K562 (cell line): Measurements from ENCODE around the gene RFX7. TPM values are rescaled to one million over a fixed set of nuclear protein-coding genes. Genes with fewer than 3 reads are reported as not detected.

ENCODE experiments used
- ATF1 ChIP-seq, 2 experiments: fragments of 450-650 bp in 1 of 2; IDR thresholded peaks; 2 replicates each; pipeline ENCODE4 v1.6.1; 2016; ENCODE audit warnings: missing compliant biosample characterization in 1 of 2, missing genetic modification characterization in 1 of 2
- CTBP1 ChIP-seq: fragments of 450-650 bp; IDR thresholded peaks from 2 replicates; pipeline ENCODE4 v1.6.1; 2016; ENCODE audit warnings: borderline replicate concordance
- ELF4 ChIP-seq: fragments of 450-650 bp; formaldehyde crosslinking; IDR thresholded peaks from 2 replicates; pipeline ENCODE4 v1.4.0; 2022; ENCODE audit warnings: missing genetic modification characterization
- MAZ ChIP-seq, 2 experiments: fragments of 450-650 bp in 1 of 2; sonication (generic) in 1 of 2; formaldehyde crosslinking; IDR thresholded peaks in 1 of 2; conservative IDR thresholded peaks in 1 of 2; 2 replicates each; pipeline versions ENCODE4 v1.4.0 to v1.5.0; 2020; ENCODE audit warnings: mild to moderate bottlenecking in 1 of 2, missing genetic modification reagents in 1 of 2
- MEIS2 ChIP-seq: fragments of 450-650 bp; IDR thresholded peaks from 2 replicates; pipeline ENCODE4 v1.6.1; 2014; ENCODE audit warnings: mild to moderate bottlenecking; ENCODE audit not compliant: partially characterized antibody
- MYBL2 ChIP-seq, 2 experiments: fragments of 450-650 bp in 1 of 2; sonication (generic) in 1 of 2; formaldehyde crosslinking in 1 of 2; IDR thresholded peaks; 2 replicates each; pipeline versions ENCODE4 v1.6.1 to v1.8.1; 2017 to 2022; ENCODE audit warnings: borderline replicate concordance in 1 of 2, inconsistent platforms in 1 of 2, low read depth in 1 of 2, mild to moderate bottlenecking in 1 of 2, missing genetic modification reagents in 1 of 2, moderate library complexity in 1 of 2
- POLR2AphosphoS2 ChIP-seq: IDR thresholded peaks from 2 replicates; pipeline ENCODE4 v1.6.1; 2012; ENCODE audit warnings: low read length, improper control_type of control experiment
- PRMT5 ChIP-seq: sonication (generic); formaldehyde crosslinking; IDR thresholded peaks from 2 replicates; pipeline ENCODE4 v1.5.0; 2020; ENCODE audit warnings: missing genetic modification reagents
- RFX7 ChIP-seq: fragments of 250-450 bp; sonication (Bioruptor Pico); IDR thresholded peaks from 2 replicates; pipeline ENCODE4 v1.5.1; 2021; ENCODE audit warnings: mild to moderate bottlenecking
- TBP ChIP-seq: optimal IDR thresholded peaks from 2 replicates; pipeline ENCODE3; 2011; ENCODE audit warnings: low read depth, low read length, improper control_type of control experiment
- U2AF2 ChIP-seq: fragments of 200-400 bp; formaldehyde crosslinking; optimal IDR thresholded peaks from 2 replicates; pipeline ENCODE3; 2017; ENCODE audit warnings: low read depth, mild to moderate bottlenecking, low read length
- ZNF197 ChIP-seq: fragments of 200-800 bp; sonication (Bioruptor generic); IDR thresholded peaks from 2 replicates; pipeline ENCODE4 v1.6.1; 2016; ENCODE audit warnings: low read depth, missing genetic modification characterization, missing compliant biosample characterization
- ZNF41 ChIP-seq: fragments of 250-450 bp; sonication (Bioruptor Pico); conservative IDR thresholded peaks from 2 replicates; pipeline ENCODE4 v1.4.0; 2020; ENCODE audit warnings: mild to moderate bottlenecking
- ZNF695 ChIP-seq: fragments of 450-650 bp; formaldehyde crosslinking; IDR thresholded peaks from 2 replicates; pipeline ENCODE4 v1.4.0; 2020; ENCODE audit warnings: mild to moderate bottlenecking, moderate library complexity
- polyA plus RNA-seq, 8 experiments: library from polyadenylated mRNA; depleted of rRNA in 4 of 8; stranded (reverse) in 5 of 8; unstranded in 3 of 8; fragments of >200 nt; fragmentation: Nextera tagmentation in 2 of 8; fragmentation: Illumina TruSeq in 1 of 8; extraction: Ambion mirVana in 2 of 8; extraction: Trizol in 1 of 8; gene quantifications; 2 replicates each; pipeline versions ENCODE4 v1.2.1 to v1.2.3, GENCODE V29; 2011 to 2014; ENCODE audit warnings: inconsistent platforms in 1 of 8, missing spikeins in 1 of 8
- total RNA-seq, 7 experiments: library from RNA; depleted of rRNA in 6 of 7; stranded (reverse); fragments of >200 nt in 6 of 7; fragmentation: Illumina TruSeq in 2 of 7; extraction: Trizol in 2 of 7; gene quantifications; 2 replicates each; pipeline versions ENCODE4 v1.2.1 to v1.2.3, GENCODE V29; 2011 to 2021; ENCODE audit warnings: low replicate concordance in 1 of 7
- TF ChIP-seq, protein P1 (sequence below), 2 experiments: fragments of 450-650 bp in 1 of 2; sonication (generic) in 1 of 2; formaldehyde crosslinking in 1 of 2; IDR thresholded peaks; 2 replicates each; pipeline versions ENCODE4 v1.7.1 to v1.9.0; 2016 to 2022; ENCODE audit warnings: inconsistent platforms in 1 of 2, mild to moderate bottlenecking in 1 of 2, missing genetic modification reagents in 1 of 2
- TF ChIP-seq, protein P2 (sequence below): fragments of 450-650 bp; formaldehyde crosslinking; IDR thresholded peaks from 2 replicates; pipeline ENCODE4 v1.4.0; 2022; ENCODE audit warnings: missing genetic modification characterization

The RFX7 gene
- total and polyA plus RNA-seq, 9 of the 15 experiments (the other 6 are each of a cell fraction or from before 2014, with no cell fraction given), result 2.4 to 17.9 (median 6.3) TPM

DNA sequence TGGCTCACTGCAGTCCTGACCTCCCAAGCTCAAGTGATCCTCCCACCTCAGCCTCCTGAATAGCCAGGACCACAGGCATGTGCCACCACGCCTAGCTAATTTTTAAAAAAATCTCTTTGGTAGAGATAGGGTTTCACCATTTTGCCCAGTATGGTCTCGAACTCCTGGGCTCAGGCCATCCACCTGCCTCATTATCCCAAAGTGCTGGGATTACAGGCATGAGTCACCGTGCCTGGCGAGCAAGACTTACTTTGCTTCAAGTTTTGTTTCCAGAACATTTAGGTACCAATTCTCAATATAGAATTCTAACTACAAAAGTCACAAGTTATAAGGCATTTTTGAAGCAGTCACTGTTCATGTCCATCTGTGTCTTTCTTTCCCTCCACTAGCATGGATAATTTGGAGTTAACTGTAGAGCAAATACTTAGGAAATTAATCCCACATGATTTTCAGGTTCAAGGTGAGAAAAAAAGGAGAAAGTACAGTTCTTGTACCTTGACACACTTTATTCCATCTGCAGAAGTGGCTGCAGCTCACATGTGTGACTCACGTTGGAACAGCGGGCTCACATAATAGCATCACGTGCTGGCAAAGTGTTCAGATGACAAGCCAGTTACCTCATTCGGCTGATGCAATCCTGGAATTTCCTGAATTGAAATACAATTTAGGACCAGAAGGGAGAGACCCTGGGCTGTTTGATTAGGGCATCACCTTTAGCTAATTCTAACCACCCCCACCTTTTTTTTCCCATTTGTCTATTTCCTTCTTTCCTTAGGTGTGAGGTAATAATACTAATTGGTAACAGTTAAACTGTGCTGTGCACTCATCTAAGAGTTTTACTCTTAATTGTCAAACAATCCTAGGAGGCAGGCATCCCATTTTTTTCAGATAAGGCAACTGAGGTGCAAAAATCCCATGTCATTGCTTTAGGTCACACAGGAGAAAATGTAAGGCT is 203.3 kb downstream of the RFX7 start (continued):
- TF ChIP-seq, protein P1, sequence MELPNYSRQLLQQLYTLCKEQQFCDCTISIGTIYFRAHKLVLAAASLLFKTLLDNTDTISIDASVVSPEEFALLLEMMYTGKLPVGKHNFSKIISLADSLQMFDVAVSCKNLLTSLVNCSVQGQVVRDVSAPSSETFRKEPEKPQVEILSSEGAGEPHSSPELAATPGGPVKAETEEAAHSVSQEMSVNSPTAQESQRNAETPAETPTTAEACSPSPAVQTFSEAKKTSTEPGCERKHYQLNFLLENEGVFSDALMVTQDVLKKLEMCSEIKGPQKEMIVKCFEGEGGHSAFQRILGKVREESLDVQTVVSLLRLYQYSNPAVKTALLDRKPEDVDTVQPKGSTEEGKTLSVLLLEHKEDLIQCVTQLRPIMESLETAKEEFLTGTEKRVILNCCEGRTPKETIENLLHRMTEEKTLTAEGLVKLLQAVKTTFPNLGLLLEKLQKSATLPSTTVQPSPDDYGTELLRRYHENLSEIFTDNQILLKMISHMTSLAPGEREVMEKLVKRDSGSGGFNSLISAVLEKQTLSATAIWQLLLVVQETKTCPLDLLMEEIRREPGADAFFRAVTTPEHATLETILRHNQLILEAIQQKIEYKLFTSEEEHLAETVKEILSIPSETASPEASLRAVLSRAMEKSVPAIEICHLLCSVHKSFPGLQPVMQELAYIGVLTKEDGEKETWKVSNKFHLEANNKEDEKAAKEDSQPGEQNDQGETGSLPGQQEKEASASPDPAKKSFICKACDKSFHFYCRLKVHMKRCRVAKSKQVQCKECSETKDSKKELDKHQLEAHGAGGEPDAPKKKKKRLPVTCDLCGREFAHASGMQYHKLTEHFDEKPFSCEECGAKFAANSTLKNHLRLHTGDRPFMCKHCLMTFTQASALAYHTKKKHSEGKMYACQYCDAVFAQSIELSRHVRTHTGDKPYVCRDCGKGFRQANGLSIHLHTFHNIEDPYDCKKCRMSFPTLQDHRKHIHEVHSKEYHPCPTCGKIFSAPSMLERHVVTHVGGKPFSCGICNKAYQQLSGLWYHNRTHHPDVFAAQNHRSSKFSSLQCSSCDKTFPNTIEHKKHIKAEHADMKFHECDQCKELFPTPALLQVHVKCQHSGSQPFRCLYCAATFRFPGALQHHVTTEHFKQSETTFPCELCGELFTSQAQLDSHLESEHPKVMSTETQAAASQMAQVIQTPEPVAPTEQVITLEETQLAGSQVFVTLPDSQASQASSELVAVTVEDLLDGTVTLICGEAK (IDR thresholded peaks at IDR 0.05), result no peak
- TF ChIP-seq, protein P1 (CRISPR knock-in tag; IDR thresholded peaks at IDR 0.05), result no peak
- peak; percentile 85 for TF ChIP-seq ZNF197 (CRISPR knock-in tag)
- no peak for TF ChIP-seq ZNF695 (CRISPR knock-in tag)
- peak; percentile 79 for TF ChIP-seq CTBP1
- peak; percentile 24 for TF ChIP-seq MEIS2
- TF ChIP-seq MAZ (CRISPR knock-in tag; conservative IDR thresholded peaks at IDR 0.05 in 1 of 2, IDR thresholded peaks at IDR 0.05 in 1 of 2), result peak in 1 of 2 experiments; percentile 40; a peak in 1 of 4 replicates
- TF ChIP-seq, protein P2, sequence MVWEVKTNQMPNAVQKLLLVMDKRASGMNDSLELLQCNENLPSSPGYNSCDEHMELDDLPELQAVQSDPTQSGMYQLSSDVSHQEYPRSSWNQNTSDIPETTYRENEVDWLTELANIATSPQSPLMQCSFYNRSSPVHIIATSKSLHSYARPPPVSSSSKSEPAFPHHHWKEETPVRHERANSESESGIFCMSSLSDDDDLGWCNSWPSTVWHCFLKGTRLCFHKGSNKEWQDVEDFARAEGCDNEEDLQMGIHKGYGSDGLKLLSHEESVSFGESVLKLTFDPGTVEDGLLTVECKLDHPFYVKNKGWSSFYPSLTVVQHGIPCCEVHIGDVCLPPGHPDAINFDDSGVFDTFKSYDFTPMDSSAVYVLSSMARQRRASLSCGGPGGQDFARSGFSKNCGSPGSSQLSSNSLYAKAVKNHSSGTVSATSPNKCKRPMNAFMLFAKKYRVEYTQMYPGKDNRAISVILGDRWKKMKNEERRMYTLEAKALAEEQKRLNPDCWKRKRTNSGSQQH (CRISPR knock-in tag), result no peak
- no peak for TF ChIP-seq ATF1 (CRISPR knock-in tag; IDR thresholded peaks at IDR 0.05)
- TF ChIP-seq ATF1 (tag; IDR thresholded peaks at IDR 0.05), result peak; percentile 78
- TF ChIP-seq ELF4 (CRISPR knock-in tag), result no peak
- no peak for TF ChIP-seq ZNF41 (CRISPR knock-in tag)
- TF ChIP-seq RFX7 (CRISPR knock-in tag), result no peak
- no peak for TF ChIP-seq MYBL2 (IDR thresholded peaks at IDR 0.05; ENCODE audit: low read depth)
- no peak for TF ChIP-seq MYBL2 (CRISPR knock-in tag; IDR thresholded peaks at IDR 0.05; ENCODE audit: borderline replicate concordance)
- no peak for TF ChIP-seq U2AF2
- TF ChIP-seq PRMT5 (CRISPR knock-in tag), result no peak
- no peak for TF ChIP-seq POLR2AphosphoS2
- no peak for TF ChIP-seq TBP
